GM12891 (cell line): ENCODE measurements around the gene SLC44A5.
"Not testable (repeated sequence)": the region's sequence is repeated elsewhere in the genome, so short reads cannot be mapped to it uniquely, and the experiment has no call there.

Experiments
- DNase-seq: peaks from one replicate; pipeline ENCODE4 v3.0.0; 2011; ENCODE audit warnings: low spot score; ENCODE audit not compliant: insufficient read length
- FAIRE-seq: peaks from 2 replicates; lab custom pipeline; 2011; peaks lifted over from hg19 to GRCh38; lab: Jason Lieb, UNC
- PAX5 ChIP-seq: IDR thresholded peaks from 2 replicates; pipeline ENCODE4 v1.6.1; 2011; ENCODE audit warnings: low read length, moderate library complexity, mild to moderate bottlenecking; ENCODE audit not compliant: insufficient read depth, severe bottlenecking
- POLR2A ChIP-seq: IDR thresholded peaks from 2 replicates; pipeline ENCODE4 v1.6.1; 2011; ENCODE audit warnings: low read depth, low read length, control low read depth
- POLR2AphosphoS5 ChIP-seq: IDR thresholded peaks from 2 replicates; pipeline ENCODE4 v1.6.1; 2011; ENCODE audit warnings: low read depth, low read length, control low read depth
- POU2F2 ChIP-seq: IDR thresholded peaks from 2 replicates; pipeline ENCODE4 v1.6.1; 2011; ENCODE audit warnings: low read depth, mild to moderate bottlenecking, control low read depth, low read length, moderate library complexity
- SPI1 ChIP-seq: IDR thresholded peaks from 2 replicates; pipeline ENCODE4 v1.6.1; 2011; ENCODE audit warnings: low read depth, low read length, control low read depth
- TAF1 ChIP-seq: IDR thresholded peaks from 2 replicates; pipeline ENCODE4 v1.6.1; 2011; ENCODE audit warnings: low read depth, low read length, control low read depth

SLC44A5 gene

DNA sequence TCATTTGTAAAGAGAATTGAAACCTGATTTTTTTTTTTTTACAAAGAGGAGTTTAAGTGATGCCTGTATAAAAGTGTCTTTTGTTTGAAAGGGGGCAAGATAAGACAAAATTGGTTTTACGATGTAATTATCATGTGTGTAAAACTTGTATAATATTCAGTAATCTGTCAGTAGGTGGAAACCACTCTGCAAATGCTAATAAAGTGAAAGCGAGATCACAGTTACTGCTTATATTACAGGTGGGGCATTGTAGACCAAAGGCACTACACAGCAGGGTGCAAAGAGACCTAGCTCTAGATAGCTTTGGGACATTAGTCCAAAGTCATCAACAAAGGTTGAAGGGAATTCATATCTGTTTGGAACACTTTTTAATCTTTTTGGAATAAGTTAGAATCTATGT is 302.5 kb downstream of the SLC44A5 start:
- FAIRE-seq (no peak), DNase-seq (no peak)
- TF ChIP-seq POU2F2 (no peak), POLR2A (no peak), POLR2AphosphoS5 (no peak), PAX5 (no peak), TAF1 (no peak), SPI1 (no peak)

DNA sequence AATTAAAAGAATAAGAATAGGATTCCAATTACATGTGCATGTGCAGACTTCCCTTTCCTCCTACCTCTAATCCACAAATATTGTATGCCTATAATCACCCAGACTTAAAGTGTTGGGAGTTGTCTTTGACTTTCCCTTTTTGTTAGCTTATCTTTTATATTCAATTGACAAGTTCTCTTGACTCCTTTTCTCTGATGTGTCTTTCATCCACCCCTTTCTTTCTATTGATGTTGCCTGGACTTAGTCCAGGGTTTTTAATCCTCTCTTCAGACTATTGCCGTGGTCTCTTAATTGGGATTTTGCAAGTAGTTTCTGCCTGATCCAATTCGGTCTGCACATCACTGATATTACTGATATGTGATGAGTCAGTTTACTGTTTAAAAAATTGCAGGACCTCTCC is 305.9 kb downstream of the SLC44A5 start:
- no peak for DNase-seq
- no peak for TF ChIP-seq POLR2A

DNA sequence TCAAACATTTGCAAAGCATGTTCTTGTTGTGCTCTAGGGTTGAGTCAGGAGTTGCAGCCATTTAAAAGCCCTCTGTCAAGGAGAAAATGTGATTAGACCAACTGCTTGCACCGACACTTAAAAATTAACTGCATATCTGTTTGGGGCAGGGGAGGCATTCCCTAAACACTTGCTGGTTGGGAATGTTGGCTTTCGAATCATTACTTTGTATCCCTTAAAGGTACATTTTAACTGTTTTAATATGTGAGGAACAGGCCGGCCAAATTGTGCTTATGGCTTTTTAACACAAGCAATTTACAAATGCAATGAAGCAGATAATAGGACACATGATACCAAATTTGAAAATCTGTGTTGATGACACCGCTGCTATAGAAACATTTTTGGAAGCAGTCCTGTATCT is 317.6 kb downstream of the SLC44A5 start:
- FAIRE-seq (no peak), DNase-seq (no peak)
- TF ChIP-seq TAF1 (no peak), POLR2A (no peak), SPI1 (no peak), PAX5 (no peak), POLR2AphosphoS5 (no peak), POU2F2 (no peak)

More for the DNA sequence above, 305.9 kb downstream of the SLC44A5 start:
- no peak for FAIRE-seq

DNA sequence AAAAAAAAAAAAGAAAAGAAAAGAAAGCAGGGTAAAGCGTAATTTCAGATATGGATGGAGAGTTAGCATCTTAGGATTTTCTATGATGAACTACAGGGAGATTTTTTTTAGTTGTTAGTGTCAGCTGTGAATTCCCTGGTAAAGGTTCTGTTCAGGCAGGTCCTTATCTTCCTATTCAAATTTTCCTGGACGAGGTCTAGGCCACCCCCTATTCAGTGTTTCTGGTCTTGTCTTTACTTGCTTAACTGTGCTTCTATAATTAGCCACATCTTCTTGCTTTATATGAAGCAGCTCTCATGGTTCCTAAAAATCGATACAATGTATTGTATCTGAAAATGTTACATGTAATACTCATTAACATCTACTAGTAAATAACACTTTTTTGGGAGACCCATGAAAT is 318.9 kb downstream of the SLC44A5 start:
- DNase-seq (no peak), FAIRE-seq (no peak)
- TF ChIP-seq POU2F2 = no peak

DNA sequence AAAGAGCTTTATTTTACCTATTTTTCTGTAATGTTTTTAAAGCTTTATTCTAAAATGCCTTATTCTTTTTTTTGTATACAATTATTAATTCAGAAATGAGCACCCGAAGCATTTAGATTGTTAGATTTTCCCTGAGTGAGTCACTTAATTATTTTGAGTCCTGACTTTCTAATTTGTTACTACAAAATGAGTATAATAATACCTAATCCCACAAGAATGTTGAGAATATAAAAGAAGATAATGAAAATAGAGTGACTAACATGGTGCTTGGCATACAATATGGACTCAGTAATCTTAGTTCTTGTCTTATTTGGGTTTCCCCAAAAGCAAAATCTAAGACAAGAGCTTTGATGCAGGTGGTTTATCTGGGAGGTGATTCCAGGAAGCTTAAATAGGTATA is 334.5 kb downstream of the SLC44A5 start:
- TF ChIP-seq PAX5 = no peak
- no peak for TF ChIP-seq POLR2AphosphoS5
- no peak for TF ChIP-seq POLR2A
- TF ChIP-seq TAF1 = no peak
- TF ChIP-seq SPI1 = no peak
- no peak for TF ChIP-seq POU2F2
- no peak for DNase-seq

DNA sequence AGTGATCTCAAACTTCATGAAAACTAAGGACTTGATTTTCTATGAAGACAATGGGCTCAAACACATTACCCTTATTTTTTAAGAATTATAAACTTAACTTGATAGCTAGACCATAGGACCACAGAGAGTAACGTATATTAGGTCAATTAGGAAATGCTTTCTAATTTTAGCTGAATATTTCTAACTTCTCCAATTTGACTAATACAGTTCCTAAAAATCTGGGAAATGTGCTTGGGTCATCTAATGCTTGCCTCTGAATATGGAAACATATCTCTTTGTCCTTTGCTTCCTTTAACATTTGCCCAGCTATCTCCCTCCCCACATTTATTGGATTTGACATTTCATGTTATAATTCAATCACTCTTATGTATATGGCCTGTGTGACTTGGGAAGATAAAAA is 335.3 kb downstream of the SLC44A5 start:
- no peak for DNase-seq
- TF ChIP-seq TAF1 (no peak), PAX5 (no peak), POLR2A (no peak), POU2F2 (no peak), SPI1 (no peak), POLR2AphosphoS5 (no peak)
- no peak for FAIRE-seq

More for the DNA sequence above, 334.5 kb downstream of the SLC44A5 start:
- no peak for FAIRE-seq

DNA sequence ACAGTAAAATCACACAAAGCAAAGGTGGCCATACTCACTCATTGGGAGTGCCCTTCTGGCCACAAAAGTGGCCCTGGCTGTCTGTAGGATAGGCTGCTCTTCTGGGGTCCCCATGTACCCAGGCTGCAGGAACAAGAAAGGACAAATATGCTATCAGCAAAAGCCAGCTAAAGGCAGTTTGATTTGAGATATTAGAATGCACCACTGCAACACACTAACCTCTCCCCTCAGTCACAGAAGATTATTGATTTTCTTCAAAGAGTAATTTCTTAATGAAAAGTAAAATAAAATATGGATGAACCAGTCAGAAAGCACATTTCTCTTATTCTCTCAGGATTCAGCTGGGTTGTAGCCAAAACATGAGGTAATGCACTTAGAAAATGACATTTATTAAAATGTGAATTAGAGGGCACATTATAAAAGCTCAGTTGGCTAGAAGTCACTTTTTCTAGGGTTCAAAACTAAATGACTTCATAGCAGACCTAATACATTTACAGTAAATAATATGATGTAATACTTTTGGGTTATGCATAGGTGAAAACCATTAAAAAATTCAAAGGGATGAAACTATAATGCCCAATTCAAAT is 335.9 kb downstream of the SLC44A5 start:
- DNase-seq (no peak), FAIRE-seq (no peak)
- TF ChIP-seq POLR2A = no peak
- no peak for TF ChIP-seq SPI1
- TF ChIP-seq TAF1 = no peak
- TF ChIP-seq POU2F2 = no peak
- no peak for TF ChIP-seq PAX5
- TF ChIP-seq POLR2AphosphoS5 = no peak

DNA sequence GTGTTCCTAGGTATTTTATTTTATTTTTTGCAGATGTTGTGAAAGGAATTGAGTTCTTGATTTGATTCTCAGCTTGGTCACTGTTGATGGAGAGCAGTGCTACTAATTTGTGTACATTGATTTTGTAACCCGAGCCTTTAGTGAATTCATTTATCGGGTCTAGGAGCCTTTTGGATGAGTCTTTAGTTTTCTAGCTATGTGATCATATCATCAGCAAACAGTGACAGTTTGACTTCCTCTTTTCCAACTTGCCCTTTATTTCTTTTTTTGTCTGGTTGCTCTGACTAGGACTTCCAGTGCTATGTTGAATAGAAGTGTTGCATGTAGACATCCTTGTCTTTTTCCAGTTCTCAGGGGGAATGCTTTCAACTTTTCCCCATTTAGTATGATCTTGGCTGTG is 337.8 kb downstream of the SLC44A5 start:
- TF ChIP-seq SPI1 = peak; percentile 66
- no peak for TF ChIP-seq POU2F2
- no peak for TF ChIP-seq TAF1
- no peak for TF ChIP-seq POLR2A
- FAIRE-seq (no peak), DNase-seq (no peak)

DNA sequence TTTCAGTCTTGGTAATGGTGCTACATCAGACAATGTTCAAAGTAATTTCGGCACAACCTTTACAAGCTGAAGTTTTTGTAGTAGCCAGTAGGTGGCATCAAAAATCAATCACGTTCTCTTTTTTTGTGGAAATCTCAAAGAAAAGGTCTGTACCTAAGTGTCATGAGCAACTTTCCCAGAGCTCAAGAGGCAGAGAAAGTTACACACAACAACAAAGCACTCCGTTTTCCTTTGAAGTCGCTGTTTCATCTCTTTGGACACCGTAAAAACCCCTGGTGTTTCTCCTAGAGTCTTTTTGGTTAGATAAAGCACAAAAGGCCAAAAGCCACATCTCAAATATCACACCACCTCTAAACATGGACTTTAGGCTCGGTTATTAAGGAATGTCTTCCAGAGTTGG is 345.1 kb downstream of the SLC44A5 start:
- no peak for DNase-seq
- FAIRE-seq = peak; percentile 86
- no peak for TF ChIP-seq TAF1
- no peak for TF ChIP-seq POU2F2
- no peak for TF ChIP-seq SPI1
- TF ChIP-seq POLR2A = no peak
- no peak for TF ChIP-seq PAX5
- TF ChIP-seq POLR2AphosphoS5 = no peak

DNA sequence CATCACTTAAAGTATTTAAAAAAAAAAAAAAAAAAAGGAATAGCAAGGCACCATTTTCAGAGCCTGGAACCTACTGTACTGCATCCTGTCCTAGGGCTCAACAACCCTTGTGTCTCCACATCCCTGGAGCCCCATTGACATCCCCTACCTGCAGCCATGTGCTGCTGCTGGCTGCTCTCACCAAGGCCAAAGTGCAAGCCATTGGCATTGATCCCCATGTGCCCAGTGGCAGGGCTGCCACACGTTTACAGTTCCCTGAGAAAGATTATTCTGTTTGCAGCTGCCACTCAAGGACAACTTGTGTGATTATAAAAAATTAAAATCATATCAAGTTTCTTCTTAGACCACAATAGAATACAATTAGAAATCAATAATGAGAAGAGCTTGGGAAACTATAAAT is 346.8 kb downstream of the SLC44A5 start:
- TF ChIP-seq POU2F2 (no peak), SPI1 (no peak), PAX5 (no peak)
- DNase-seq (no peak), FAIRE-seq (no peak)

DNA sequence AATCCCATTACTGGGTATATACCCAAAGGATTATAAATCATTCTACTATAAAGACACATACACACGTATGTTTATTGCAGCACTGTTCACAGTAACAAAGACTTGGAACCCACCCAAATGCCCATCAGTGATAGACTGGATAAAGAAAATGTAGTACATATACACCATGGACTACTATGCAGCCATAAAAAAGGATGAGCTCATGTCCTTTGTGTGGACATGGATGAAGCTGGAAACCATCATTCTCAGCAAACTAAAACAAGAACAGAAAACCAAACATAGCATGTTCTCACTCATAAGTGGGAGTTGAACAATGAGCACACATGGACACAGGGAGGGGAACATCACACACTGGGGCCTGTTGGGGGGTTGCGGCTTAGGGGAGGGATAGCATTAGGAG is 347.3 kb downstream of the SLC44A5 start:
- not testable (repeated sequence) for FAIRE-seq, DNase-seq

DNA sequence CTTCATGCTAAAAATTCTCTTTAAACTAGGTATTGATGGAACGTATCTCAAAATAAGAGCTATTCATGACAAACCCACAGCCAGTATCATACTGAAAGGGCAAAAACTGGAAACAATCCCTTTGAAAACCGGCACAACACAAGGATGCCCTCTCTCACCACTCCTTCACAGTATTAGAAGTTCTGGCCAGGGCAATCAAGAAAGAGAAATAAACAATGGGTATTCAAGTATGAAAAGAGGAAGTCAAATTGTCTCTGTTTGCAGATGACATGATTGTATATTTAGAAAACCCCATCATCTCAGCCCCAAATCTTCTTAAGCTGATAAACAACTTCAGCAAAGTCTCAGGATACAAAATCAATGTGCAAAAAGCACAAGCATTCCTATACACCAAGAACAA is 349.0 kb downstream of the SLC44A5 start:
- FAIRE-seq, DNase-seq: not testable (repeated sequence)
- TF ChIP-seq SPI1 = peak; percentile 74
